Fibroblast of skin of left biceps (primary cell): ENCODE measurements around the gene LRP2BP.

Experiments
- DNase-seq, 2 experiments: peaks; one replicate each; pipeline ENCODE4 v3.0.0-alpha.2; 2013; ENCODE audit warnings: low read depth in 2 of 2

LRP2BP gene

GRCh38 chr4:185395238-185395955 is at the start of gene LRP2BP:
Gene LRP2BP (minus strand): TSS chr4:185395924. CDS start chr4:185378186, 17,738 bp downstream.
- peak in 1 of 2 experiments; percentile 56 for DNase-seq

DNA sequence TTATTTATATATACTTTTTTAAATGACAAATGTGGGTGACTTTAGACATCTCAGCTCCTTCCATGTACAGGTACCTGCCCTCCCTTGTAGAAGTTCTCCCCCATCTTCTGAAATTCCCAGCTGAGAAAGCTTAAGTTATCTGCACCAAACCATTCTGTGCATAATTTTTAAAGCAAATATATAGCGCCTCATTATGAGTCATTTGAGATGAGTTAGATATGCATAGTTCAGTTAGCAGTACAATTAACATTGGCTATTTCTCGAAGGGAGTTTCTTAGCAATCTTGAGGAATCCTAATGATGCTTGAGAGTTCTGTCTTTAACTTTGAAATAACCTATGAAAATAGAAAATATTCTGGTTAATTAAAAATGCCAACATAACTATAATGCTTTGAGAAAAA is 49.5 kb upstream of the LRP2BP start:
- no peak for DNase-seq

GRCh38 chr4:185441479-185441878 is 45.8 kb upstream of the LRP2BP start:
- DNase-seq, result no peak

- DNase-seq, result no peak
Observed at GRCh38 chr4:185437809-185438208, 42.1 kb upstream of the LRP2BP start.

- DNase-seq, result no peak
Observed at GRCh38 chr4:185435466-185435865, 39.7 kb upstream of the LRP2BP start.

GRCh38 chr4:185429660-185430059 is 33.9 kb upstream of the LRP2BP start:
- DNase-seq, result no peak

GRCh38 chr4:185426960-185427688 is 31.4 kb upstream of the LRP2BP start:
- no peak for DNase-seq

- peak; percentile 76 to 78 for DNase-seq
Observed at GRCh38 chr4:185425647-185426352, 30.1 kb upstream of the LRP2BP start, which contains the start of gene UFSP2. Gene UFSP2 (minus strand): TSS chr4:185425964. CDS start chr4:185425868, 96 bp downstream.

DNA sequence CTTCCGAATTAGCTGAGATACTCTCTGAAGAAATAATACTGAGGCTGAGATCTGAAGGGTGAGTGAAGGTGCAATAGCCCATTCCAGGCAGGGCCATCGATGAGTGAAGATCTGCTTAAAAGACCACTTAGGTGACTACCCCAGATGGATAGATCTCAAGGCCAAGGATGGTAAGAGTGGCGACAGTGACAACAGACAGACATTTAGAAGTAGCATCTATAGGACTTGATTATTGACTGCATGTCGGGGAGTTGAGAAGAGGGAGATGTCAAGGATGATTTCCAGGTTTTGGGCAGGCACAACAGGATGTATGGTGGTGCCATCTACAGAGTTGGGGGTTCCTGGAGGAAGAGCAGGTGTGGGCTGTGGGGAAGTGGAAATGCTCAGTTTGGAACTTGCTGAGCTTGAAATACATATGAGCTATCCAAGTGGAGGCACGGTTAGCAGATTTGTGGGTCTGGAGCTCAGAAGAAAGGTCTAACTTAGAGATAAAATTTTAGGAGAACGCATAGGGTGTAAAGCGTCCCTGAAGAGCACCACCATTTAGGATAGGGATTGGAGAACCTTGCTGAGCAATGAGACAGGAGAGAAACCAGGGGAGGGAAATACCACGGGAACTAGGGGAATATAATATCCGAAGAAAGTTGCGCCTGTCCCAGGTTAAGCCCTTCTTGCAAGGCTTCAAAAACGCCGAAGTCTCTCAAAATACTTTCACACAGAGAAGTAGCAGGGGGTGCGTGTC is 29.4 kb upstream of the LRP2BP start:
- DNase-seq, result peak; percentile 4 to 6

DNA sequence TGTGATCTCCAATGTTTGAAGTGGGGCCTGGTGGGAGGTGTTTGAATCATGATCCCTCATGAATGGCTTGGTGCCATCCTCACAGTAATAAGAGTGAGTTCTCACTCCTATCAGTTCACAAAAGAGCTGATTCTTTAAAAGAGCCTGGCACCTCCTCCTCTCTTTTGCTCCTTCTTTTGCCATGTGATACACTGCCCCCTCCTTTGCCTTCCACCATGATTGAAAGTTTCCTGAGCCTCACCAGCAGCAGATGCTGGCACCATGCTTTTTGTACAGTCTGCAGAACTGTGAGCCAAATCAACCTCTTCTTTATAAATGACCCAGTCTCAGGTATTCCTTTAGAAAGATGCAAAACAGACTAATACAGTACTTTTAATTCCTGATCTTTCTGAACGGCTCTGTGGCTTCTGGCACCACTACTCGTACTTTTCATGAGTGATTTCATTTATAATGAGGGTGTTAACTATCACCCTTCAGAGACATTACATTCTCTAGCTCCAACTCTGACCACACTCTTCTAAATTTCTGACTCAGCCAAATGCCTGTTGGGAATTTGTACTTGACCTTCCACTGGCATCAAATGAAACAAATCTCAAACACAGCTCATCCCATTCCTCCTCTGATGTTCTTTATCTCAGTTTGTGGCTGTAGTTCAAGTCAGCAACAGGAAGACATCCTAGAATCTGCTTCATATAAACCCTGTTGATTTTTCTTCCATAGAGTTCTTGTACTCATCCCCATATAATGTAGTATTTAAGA is 25.8 kb upstream of the LRP2BP start:
- peak; percentile 24 to 38 for DNase-seq

GRCh38 chr4:185416955-185417354 is 21.2 kb upstream of the LRP2BP start:
- no peak for DNase-seq

DNA sequence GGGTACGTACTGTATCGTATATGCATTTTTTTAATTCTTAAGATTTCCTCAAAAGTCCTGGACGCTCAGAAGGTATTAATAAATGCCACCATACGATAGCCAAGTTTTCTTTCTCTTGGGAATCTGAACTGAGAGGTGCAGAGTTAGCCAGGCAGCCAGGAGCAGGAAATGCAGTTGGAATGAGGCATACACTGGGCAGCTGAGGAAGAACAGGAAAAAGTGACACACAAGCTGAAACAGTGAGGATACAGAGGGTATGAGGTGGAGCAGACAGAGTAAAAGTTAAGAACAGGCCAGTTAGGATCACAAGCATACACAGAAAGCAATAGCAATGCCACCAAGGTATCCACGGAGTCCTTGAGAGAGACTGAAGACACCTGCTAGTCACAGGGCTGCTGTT is 16.7 kb upstream of the LRP2BP start:
- DNase-seq, result no peak

GRCh38 chr4:185411849-185412248 is 16.1 kb upstream of the LRP2BP start:
- DNase-seq, result no peak

- DNase-seq, result no peak
Observed at GRCh38 chr4:185408432-185408831, 12.7 kb upstream of the LRP2BP start.

DNA sequence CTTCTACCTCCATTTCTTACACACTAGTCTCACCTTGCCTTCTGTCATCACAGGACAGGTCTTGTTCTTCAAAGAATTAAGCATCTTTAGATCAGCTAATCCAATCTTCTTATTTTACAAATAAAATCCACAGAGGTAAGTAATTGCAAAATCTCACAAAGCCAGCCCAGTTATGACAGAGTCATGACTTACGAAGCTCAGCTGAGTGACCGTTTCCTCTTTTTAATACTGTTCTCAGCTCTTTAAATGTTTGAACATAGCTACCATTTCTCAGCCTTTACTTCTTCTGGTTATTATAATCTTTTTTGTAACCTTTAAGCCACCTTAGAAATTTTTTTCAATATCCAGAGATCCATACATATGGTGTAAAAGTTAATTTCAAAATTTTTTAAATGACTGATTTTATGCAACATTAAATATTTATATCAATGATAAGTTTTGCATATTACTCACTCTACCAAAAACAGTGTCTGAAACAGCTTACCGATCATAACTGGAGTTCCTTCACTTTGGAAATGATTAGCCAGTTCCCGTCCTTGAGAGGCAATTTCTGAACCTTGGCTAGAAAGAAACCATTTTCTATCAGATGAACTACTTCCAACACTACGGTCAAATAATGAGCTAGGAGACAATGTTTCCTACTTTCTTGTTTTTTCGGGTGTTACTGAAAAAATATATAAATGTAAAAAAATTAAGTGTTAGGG is 9.7 kb upstream of the LRP2BP start:
- no peak for DNase-seq

- DNase-seq, result no peak
Observed at GRCh38 chr4:185404031-185404430, 8.3 kb upstream of the LRP2BP start.

DNA sequence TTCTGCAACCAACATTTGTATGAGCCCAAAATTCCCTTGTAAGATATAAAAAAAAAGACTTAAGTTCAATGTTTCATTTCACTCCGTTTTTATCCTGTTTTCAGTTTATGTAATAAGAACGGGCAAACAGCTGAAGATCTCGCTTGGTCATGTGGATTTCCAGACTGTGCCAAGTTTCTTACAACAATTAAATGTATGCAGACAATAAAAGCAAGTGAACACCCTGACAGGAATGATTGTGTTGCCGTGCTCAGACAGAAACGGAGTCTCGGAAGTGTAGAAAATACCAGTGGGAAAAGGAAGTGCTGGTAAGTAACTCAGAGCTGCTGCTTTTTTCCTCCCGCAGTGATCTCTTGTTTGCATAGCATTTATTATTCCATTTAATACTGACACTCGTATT is 3.7 kb upstream of the LRP2BP start:
- no peak for DNase-seq

DNA sequence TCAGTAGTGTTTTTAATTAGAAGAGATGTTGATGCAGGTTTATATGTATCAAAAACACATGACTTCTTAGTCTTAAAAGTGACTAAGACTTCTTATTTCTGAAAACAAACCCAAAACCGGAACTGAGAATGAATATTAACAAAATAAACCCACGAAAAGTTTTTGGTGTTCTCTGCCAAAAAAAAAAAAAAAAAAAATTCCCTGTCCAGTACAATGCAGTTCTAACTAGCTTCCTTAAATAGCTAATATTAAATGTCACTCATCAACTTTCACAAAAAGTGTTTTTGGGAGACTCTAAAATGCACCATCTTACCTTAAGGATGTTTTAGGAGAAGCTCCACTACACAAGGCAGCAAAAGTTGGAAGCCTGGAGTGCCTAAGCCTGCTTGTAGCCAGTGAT is 2.9 kb upstream of the LRP2BP start:
- no peak for DNase-seq

DNA sequence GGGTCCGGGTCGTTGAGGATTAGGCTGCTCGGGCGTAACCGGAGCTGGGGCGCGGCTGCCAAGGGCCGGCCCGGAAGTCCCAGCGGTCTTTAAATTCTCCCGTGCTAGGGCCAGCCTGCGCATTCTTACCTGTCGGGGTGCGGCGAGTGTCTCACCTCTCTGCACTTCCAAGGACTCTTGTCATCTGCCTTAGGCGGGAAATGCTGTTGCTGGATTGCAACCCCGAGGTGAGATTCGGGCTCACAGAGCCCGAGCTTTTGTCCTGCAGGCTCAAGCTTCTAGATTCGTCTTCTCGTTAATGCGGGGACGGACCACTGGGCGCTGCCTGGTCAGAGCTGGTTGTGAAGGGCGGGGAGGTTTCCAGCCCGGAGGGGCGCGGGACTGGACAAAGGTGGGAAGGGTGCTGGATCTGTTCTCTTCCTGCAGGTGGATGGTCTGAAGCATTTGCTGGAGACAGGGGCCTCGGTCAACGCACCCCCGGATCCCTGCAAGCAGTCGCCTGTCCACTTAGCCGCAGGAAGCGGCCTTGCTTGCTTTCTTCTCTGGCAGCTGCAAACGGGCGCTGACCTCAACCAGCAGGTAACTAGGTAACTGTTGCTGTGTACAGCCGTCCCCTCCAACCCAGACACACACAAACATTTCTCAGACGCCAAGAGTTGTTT is 1.1 kb upstream of the LRP2BP start, which contains the start of gene ANKRD37:
Gene ANKRD37, plus strand, starts transcription at position 118 of the 662 bp plus-strand sequence. Its CDS starts 83 bp downstream, at position 201.
- no peak for DNase-seq
